Esophagus muscularis mucosa (tissue), 4 donors: ENCODE measurements around the gene LMO3. TPM values are rescaled to one million over a fixed set of nuclear protein-coding genes. Genes with fewer than 3 reads are reported as not detected.

Source experiments
- DNase-seq: peaks from one replicate; pipeline ENCODE4 v3.0.0-alpha.2; 2017; ENCODE audit errors: extremely low spot score
- H3K27ac ChIP-seq, 4 donors: fragments of 200-600 bp; sonication (generic); replicated peaks in 1 of 4; 1 replicate in 3 of 4; 2 replicates in 1 of 4; pipeline ENCODE4 v1.5.1; 2016 to 2019; ENCODE audit warnings: mild to moderate bottlenecking in 1 of 4
- H3K27me3 ChIP-seq, 4 donors: fragments of 200-600 bp; sonication (generic); one replicate each; pipeline versions ENCODE4 v1.5.1 to v1.6.0; 2016 to 2019
- H3K36me3 ChIP-seq, 4 donors: fragments of 200-600 bp; sonication (generic); one replicate each; pipeline ENCODE4 v1.5.1; 2016 to 2019
- H3K4me1 ChIP-seq, 4 donors: fragments of 200-600 bp; sonication (generic); one replicate each; pipeline ENCODE4 v1.5.1; 2016 to 2019
- H3K4me3 ChIP-seq, 4 donors: fragments of 200-600 bp; sonication (generic); 1 replicate in 2 of 4; 2 replicates in 2 of 4; pipeline ENCODE4 v1.5.1; 2016 to 2019; ENCODE audit warnings: mild to moderate bottlenecking in 4 of 4, moderate library complexity in 1 of 4
- H3K9me3 ChIP-seq, 4 donors: fragments of 200-600 bp; sonication (generic); 1 replicate in 3 of 4; 2 replicates in 1 of 4; pipeline ENCODE4 v1.5.1; 2016 to 2019
- CTCF ChIP-seq, 3 experiments: fragments of 200-600 bp in 2 of 3; fragments of 450-650 bp in 1 of 3; sonication (generic) in 2 of 3; IDR thresholded peaks; one replicate each; pipeline ENCODE4 v1.5.1; 2017 to 2019; ENCODE audit warnings: antibody characterized with exemption in 3 of 3, mild to moderate bottlenecking in 2 of 3, moderate library complexity in 1 of 3
- EP300 ChIP-seq: sonication (generic); formaldehyde crosslinking; IDR thresholded peaks from one replicate; pipeline ENCODE4 v1.6.1; 2017; ENCODE audit warnings: antibody characterized with exemption
- POLR2A ChIP-seq: fragments of 450-650 bp; IDR thresholded peaks from one replicate; pipeline ENCODE4 v1.6.1; 2017; ENCODE audit warnings: antibody characterized with exemption, moderate library complexity, mild to moderate bottlenecking, low read depth
- POLR2AphosphoS5 ChIP-seq, 2 donors: sonication (generic); formaldehyde crosslinking; IDR thresholded peaks; one replicate each; pipeline ENCODE4 v1.6.1; 2017; ENCODE audit warnings: antibody characterized with exemption in 2 of 2
- WGBS: methylation state at CpG from one replicate; pipeline ENCODE4 v1.1.5; 2018; 5-methylcytosine and 5-hydroxymethylcytosine counted together
- intact Hi-C: fragments of 100-400 bp; cut with DNase I; formaldehyde crosslinking; loops from one replicate; pipeline ENCODE4 v1.15.1; 2023
- total RNA-seq, 4 donors: library from RNA; depleted of rRNA; stranded (reverse); fragments of >200 nt; gene quantifications; one replicate each; pipeline versions ENCODE4 v1.1.0 to v1.2.1, GENCODE V29; 2016

LMO3 gene
- total RNA-seq, 4 donors from 2014 or later, result 66.1 to 152 (median 138) TPM

- DNase-seq, result no peak
- H3K9me3 ChIP-seq, result no peaks in the 10 kb centered on the region
- TF ChIP-seq CTCF (IDR thresholded peaks at IDR 0.05), result no peak
- no peak for TF ChIP-seq POLR2A
- TF ChIP-seq EP300, result no peak
- TF ChIP-seq POLR2AphosphoS5 (IDR thresholded peaks at IDR 0.05), result no peak
- no peak overlapping the region for H3K4me3 ChIP-seq
- H3K4me1 ChIP-seq, result no peaks in the 10 kb centered on the region
- intact Hi-C loops, result no loop called here
- H3K36me3 ChIP-seq, result peaks cover 0 to 14% (median 0%) of the 10 kb centered on the region in 4 donors
- H3K27me3 ChIP-seq, result no peaks in the 10 kb centered on the region
- 74% methylated on average over 5 of the region's 5 CpGs for whole genome bisulfite sequencing
- H3K27ac ChIP-seq, result no peak overlapping the region
These were observed 45.7 kb downstream of the LMO3 start for GRCh38 chr12:16560273-16560672.

- intact Hi-C loops, result no loop called here
- H3K27me3 ChIP-seq, result no peaks in the 10 kb centered on the region
- 61% methylated on average over 7 of the region's 7 CpGs for WGBS
- H3K36me3 ChIP-seq, result peaks cover 0 to 14% (median 0%) of the 10 kb centered on the region in 4 donors
- no peak overlapping the region for H3K4me3 ChIP-seq
- no peaks in the 10 kb centered on the region for H3K4me1 ChIP-seq
- no peaks in the 10 kb centered on the region for H3K9me3 ChIP-seq
- TF ChIP-seq CTCF (IDR thresholded peaks at IDR 0.05) (no peak), POLR2A (no peak), EP300 (no peak), POLR2AphosphoS5 (IDR thresholded peaks at IDR 0.05) (no peak)
- H3K27ac ChIP-seq, result no peak overlapping the region
- DNase-seq, result no peak
These were observed 50.3 kb downstream of the LMO3 start for GRCh38 chr12:16555630-16556029.

- TF ChIP-seq CTCF (IDR thresholded peaks at IDR 0.05) (no peak), POLR2AphosphoS5 (IDR thresholded peaks at IDR 0.05) (no peak), EP300 (no peak), POLR2A (no peak)
- Histone ChIP-seq H3K9me3 (no peaks in the 10 kb centered on the region), H3K27ac (no peak overlapping the region), H3K4me1 (peaks cover 0 to 4% (median 0%) of the 10 kb centered on the region in 4 donors), H3K36me3 (peaks cover 0 to 10% (median 0%) of the 10 kb centered on the region in 4 donors), H3K27me3 (no peaks in the 10 kb centered on the region), H3K4me3 (no peak overlapping the region)
- 81% methylated on average over 3 of the region's 3 CpGs for WGBS
- intact Hi-C loops, result no loop called here
- DNase-seq, result no peak
These were observed 52.5 kb downstream of the LMO3 start for GRCh38 chr12:16553457-16553856.

- H3K27ac ChIP-seq, result no peak overlapping the region
- H3K4me3 ChIP-seq, result no peak overlapping the region
- intact Hi-C loops, result no loop called here
- peaks cover 0 to 8% (median 0%) of the 10 kb centered on the region in 4 donors for H3K36me3 ChIP-seq
- H3K4me1 ChIP-seq, result peaks cover 0 to 4% (median 0%) of the 10 kb centered on the region in 4 donors
- DNase-seq, result no peak
- no peaks in the 10 kb centered on the region for H3K9me3 ChIP-seq
- no peaks in the 10 kb centered on the region for H3K27me3 ChIP-seq
- no peak for TF ChIP-seq CTCF (IDR thresholded peaks at IDR 0.05)
- no peak for TF ChIP-seq POLR2AphosphoS5 (IDR thresholded peaks at IDR 0.05)
- TF ChIP-seq POLR2A, result no peak
- no peak for TF ChIP-seq EP300
These were observed 53.7 kb downstream of the LMO3 start for GRCh38 chr12:16552301-16552700.

GRCh38 chr12:16545836-16546235 is 60.1 kb downstream of the LMO3 start:
- intact Hi-C loops, result no loop called here
- Histone ChIP-seq H3K9me3 (no peaks in the 10 kb centered on the region), H3K27ac (no peak overlapping the region), H3K36me3 (no peaks in the 10 kb centered on the region), H3K4me3 (no peak overlapping the region), H3K27me3 (no peaks in the 10 kb centered on the region), H3K4me1 (peaks cover 0 to 4% (median 0%) of the 10 kb centered on the region in 4 donors)
- WGBS, result 85% methylated on average over 3 of the region's 3 CpGs
- TF ChIP-seq POLR2AphosphoS5 (IDR thresholded peaks at IDR 0.05), result no peak
- TF ChIP-seq POLR2A, result no peak
- no peak for TF ChIP-seq CTCF (IDR thresholded peaks at IDR 0.05)
- TF ChIP-seq EP300, result no peak
- no peak for DNase-seq
